GM21717 (cell line): ENCODE measurements around the gene CKAP4.

Experiments used
- ATAC-seq: cut with Tn5 transposase; IDR thresholded peaks from one replicate; pipeline ENCODE4 v1.9.1; 2021; ENCODE audit warnings: mild to moderate bottlenecking, moderate library complexity; ENCODE audit not compliant: unreplicated experiment

The CKAP4 gene

GRCh38 chr12:106275458-106275857, 27.6 kb upstream of the CKAP4 start:
- ATAC-seq, result no peak

GRCh38 chr12:106274575-106275121, 26.8 kb upstream of the CKAP4 start:
- ATAC-seq, result no peak

- ATAC-seq, result no peak
These were observed 26.2 kb upstream of the CKAP4 start for GRCh38 chr12:106274012-106274411.

GRCh38 chr12:106273491-106273890, 25.7 kb upstream of the CKAP4 start:
- no peak for ATAC-seq

- no peak for ATAC-seq
These were observed 24.0 kb upstream of the CKAP4 start for GRCh38 chr12:106271575-106272505.

- ATAC-seq, result no peak
These were observed 21.4 kb upstream of the CKAP4 start for GRCh38 chr12:106269150-106269771.

GRCh38 chr12:106267535-106267934, 19.7 kb upstream of the CKAP4 start:
- ATAC-seq, result no peak

- no peak for ATAC-seq
These were observed 17.3 kb upstream of the CKAP4 start for GRCh38 chr12:106265116-106265515.

- ATAC-seq, result no peak
These were observed 11.1 kb upstream of the CKAP4 start for GRCh38 chr12:106258935-106259334.

GRCh38 chr12:106258226-106258625, 10.4 kb upstream of the CKAP4 start:
- ATAC-seq, result no peak

- no peak for ATAC-seq
These were observed 8.7 kb upstream of the CKAP4 start for GRCh38 chr12:106256524-106256923.

- ATAC-seq, result no peak
These were observed 8.1 kb upstream of the CKAP4 start for GRCh38 chr12:106255952-106256351.

GRCh38 chr12:106255493-106255892, 7.7 kb upstream of the CKAP4 start:
- ATAC-seq, result no peak

GRCh38 chr12:106254724-106255123, 6.9 kb upstream of the CKAP4 start:
- no peak for ATAC-seq

- no peak for ATAC-seq
These were observed 4.0 kb upstream of the CKAP4 start for GRCh38 chr12:106251631-106252455.

- ATAC-seq, result peak; percentile 75
These were observed 1.8 kb upstream of the CKAP4 start for GRCh38 chr12:106249411-106250135.

- no peak for ATAC-seq
These were observed 1.1 kb upstream of the CKAP4 start for GRCh38 chr12:106248846-106249371.

GRCh38 chr12:106248312-106248845, 559 bp upstream of the CKAP4 start:
- ATAC-seq, result peak; percentile 11

- peak; percentile 30 for ATAC-seq
These were observed 738 bp downstream of the CKAP4 start for GRCh38 chr12:106246891-106247673.
